CD4-positive, alpha-beta T cell treated with Interleukin-4 for 4 hours (primary cell): ENCODE results near the gene TMEM18.

ENCODE experiments used
- DNase-seq: peaks from one replicate; pipeline ENCODE4 v3.0.0-alpha.2; 2020

Gene TMEM18

DNA sequence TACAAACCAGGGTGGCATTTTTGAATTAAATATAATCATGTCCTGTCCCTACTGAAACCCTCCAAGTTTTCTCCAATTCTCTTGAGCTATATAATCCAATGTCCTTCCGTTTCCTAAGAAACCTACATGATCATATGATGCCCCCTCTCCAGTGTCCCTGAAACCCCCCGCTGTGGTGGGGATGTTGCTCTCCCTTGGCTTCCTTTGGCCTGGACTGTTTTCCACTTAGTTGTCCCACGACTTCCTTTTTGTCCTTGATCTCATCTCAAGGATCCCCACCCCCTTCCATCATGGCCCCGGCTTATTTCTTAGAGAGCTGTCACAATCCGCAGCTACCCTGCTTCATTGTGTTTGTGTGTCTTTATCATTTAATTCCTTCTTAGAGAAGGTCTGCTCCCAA lies 43.8 kb downstream of the TMEM18 start:
- no peak for DNase-seq

DNA sequence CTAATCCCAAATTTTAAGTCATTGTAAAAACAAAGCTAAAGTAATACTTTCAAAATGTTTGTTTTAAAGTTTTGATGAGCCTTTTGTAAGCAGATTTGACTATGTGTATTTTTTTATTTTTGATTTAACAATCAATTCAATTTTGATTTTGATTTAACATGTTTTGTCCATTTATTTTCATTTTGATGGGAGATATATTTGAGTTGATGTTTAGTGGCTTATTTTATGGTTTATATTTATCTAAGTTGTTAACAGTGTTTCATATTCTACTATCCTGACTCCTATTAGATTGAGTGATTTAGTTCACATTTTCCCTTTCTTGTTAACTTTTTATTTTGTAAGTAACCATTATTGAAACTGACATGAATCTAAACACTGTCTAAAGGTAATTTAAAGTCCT lies 44.7 kb downstream of the TMEM18 start:
- no peak for DNase-seq

DNA sequence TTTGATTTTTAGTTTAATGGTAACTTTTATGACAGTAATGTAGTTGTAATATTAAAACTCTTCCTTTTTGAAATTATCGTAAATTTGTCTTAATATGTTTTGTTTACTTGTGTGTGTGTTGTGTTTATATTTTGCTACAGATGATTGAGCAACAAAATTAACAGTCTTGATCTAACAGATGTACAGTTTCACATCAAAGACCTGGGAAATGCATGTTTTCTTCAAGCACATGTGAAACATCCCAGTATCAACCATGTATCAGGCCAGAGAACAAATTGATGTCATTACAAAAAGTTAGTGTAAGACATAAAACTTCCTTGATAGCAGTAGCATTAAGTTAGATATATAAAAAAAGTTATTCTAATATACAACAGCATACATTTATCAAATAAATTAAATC lies 45.5 kb downstream of the TMEM18 start:
- DNase-seq: no peak

DNA sequence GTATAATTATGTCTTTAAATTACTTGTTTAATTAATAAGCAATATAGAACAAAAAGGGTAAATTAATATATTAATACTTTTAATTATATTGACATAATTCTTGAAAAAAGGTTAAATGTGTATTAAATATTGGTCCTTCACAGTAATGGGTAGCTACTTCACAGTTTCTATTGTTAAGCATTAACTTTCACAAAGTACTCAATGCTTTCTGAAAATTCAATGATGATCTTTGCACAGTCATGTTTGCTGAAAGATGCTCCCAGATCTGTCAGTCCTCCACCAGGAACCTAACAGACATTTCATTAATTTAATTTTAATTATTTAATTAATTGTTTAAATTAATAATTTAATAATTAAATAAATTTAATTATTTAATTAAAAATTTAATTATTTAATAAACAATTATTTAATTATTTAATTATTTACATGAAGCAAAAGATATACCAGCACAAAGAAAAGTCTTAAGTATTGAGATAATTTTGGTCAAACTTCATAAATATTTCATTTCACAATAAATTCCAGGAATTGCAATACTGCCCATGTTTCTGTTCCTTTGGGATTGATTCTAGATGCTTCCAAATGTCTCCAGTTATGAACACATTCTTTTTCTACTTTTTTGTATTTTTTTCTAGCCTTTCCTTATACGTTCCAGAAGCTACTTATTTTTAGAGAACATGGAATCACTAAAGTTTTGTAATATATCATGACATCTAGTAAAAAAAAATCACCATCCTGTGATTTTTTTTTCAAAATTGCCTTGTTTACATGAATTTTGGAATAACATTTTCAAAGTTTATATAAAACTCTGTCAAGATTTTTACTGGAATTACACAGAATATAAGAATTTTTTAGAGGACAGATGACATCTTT lies 46.5 kb downstream of the TMEM18 start:
- no peak for DNase-seq

DNA sequence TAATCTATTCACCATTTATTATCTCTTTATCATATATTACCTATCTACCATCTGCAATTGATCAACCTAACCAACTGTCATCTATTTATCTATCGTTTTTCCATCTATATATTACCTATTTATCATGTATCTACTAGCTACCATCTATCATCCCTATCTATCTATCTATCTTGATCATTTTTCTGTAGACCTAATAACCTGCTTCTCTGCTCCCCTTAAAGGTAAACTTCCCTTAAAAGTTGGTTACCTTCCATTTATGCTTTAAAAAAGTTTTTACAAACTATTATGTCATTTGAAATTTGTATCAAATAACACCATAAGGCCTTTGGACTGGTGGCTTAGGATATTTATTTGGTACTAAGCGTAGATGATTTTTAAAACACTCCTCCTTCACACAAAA lies 47.2 kb downstream of the TMEM18 start:
- DNase-seq: no peak

DNA sequence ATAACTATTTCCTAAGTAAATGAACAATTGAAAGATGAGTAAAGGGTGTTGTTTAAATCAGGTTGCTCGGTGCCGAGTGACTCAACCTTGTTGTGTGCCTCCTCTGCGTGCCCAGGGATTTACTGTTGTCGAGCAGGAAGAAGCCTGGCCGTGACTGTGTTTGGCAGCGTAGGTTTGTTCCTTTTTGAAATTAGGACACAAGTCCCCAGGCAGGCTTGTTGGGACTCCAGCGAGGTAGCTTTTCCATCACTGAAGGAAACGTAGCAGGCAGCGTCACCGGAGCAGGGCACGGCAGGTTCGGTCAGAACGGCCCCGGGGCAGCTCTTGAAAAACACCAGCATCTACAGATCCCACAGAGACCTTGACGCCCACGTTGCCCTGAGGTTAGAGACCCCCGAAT lies 48.6 kb downstream of the TMEM18 start:
- DNase-seq: no peak

DNA sequence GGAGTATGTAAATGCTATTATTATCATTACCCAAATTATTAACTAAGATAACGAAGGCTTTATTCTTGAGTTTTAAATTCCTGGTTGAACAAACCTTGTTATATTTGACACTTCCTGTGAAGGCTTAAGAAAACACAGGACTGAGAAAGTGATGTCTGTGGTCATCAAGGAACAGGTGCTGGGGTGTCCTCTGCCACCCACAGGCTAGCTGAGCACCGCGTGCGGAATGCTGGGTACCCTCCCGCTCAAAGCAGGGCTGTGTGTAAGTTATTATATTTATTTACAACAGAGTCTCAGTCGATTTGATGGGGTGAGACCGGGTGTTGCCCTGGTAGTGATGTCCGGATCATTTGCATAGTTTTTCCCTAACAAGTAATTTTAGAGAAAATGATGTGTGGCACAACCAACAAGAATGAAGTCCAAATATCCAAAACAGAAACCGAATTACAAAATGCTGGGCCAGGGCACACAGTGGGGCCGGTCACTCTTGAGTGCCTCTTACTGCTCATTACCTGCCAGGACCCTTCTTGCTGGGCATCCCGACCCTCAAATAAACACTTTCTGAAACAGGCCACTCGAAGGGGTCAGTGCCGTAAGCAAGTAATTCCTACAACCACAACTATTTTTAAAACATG lies 49.2 kb downstream of the TMEM18 start:
- DNase-seq: no peak

DNA sequence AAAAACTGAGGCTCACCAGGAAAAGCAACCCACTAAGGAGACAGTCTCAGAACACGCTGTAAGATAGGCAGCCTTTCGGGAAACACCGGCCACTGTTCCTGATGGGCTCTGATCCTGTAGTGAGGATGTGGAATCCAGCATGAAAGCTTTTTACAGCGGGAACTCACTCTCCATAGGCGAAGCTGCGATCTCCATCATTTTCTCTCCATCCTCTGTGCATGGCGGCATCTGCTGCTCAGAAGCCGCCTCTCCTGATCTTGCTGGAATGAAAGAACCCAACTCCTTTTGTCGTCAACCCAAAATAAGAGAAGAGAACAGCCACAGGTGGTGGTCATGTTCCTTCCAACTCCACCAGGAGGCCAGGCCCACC lies 49.9 kb downstream of the TMEM18 start:
- no peak for DNase-seq

DNA sequence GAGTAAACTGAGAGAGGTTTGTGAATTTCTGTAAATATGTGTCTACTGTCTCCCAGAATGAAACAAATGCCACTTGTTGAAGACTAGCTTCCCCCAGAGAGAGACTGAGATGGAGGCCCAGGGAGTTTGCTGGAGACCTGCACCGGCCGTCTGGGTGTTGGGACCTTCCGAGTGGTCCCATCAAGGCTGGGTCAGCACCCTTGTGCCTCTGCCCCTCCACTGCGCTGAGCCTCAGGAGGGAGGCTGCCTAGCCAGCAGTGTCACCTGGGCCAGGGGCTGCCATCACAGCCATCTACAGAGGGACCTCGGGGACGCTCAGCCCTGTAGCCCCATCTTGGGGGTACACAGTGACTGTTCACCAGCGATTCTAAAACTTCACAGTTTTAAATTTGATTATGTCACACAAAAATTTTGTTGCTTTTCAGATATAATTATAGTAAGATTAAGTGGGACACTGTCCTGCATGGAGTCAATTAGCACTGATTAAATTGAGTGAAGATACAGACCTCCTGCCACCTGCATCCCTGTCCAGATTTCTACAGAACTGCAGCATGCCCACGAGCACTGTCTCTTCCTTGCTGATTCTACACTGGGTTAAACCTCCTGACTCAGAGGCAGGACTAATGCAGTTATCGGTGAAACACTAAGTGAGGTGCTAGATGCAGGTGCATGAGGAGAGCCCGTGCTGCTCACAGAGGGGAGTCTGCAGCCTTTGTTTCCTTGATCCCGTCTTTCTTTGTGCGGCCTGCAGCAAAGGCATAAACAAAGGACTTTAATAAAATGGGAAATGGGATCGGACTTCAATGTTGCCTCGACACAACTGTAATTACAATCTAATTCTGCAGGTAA lies 50.5 kb downstream of the TMEM18 start:
- no peak for DNase-seq

DNA sequence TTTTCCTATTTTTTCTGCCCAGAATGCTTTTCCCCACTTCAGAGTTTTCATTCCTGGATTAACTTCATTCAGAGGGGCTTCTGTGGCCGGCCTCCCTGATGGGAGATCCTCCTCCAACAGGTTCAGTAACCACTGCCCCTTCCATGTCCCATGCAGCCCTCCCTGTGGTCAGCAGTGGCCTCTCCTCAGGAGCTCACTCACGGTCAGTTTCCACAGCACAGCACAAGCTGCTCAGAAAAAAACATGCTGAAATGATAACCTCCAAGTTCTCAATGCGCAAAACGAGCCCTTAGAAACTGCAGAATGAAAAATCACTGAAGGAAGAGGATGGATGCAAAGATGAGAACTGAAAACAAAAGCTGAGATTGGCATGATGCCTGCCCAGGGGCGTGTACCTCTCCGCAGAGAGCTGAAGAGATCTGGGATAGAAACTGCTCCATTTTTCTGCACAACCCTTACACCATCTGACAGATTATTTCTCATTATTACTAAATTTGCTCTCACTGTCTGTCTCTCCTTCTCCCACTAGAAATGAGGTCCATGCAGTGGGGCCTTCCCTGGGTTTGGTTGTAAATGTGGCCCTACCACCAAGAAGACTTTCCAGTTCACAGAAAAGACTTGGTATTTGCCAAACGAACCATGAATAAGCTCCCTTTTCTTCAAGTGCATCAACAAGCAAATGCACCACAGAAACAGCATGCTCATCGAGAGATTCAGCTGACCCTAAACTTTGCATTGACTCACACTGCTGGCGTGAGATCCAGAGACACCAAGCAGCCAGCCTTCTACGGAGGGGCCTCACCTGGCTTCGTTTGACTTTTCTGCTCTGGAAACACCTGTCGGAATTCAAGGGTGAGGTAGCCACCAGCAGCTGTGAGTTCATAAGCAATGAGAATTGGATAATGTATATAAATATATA lies 51.5 kb downstream of the TMEM18 start:
- no peak for DNase-seq

DNA sequence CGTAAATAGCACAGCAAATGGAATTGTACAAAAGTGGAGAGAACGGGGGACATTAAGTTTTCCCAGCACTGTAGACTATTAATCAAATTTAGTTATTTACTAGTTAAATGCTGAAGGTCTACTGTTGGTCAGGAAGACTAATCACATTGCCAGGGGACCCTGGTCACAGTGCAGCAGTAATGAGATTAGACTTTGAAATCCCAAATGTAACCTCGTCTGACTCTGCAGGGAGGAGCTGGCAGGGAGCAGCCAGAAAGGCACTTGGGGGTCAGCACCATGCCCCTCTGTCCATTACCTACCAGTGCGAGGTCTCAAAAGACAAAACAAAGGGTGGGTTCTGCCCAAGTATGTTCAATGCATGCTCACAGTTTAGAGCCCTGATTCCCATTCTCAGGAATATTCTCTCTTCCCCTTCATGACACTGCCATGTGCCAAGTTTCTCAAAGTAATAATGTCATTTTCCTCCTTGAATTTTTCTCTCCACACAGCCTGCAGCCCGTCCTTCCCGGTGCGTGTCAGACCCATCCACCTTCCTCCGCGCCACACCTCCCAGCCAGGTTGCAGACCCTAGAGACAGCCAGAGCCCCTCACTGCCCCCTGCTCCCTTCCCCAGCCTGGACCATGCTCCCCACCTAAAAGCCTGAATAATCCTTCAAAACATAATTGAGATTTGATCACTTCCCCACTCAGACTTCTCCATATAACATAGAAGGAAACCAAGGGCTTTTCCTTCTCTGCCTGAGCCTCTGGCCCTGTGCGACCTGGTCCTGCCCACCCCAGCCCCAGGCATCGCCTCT lies 52.5 kb downstream of the TMEM18 start:
- DNase-seq: no peak

DNA sequence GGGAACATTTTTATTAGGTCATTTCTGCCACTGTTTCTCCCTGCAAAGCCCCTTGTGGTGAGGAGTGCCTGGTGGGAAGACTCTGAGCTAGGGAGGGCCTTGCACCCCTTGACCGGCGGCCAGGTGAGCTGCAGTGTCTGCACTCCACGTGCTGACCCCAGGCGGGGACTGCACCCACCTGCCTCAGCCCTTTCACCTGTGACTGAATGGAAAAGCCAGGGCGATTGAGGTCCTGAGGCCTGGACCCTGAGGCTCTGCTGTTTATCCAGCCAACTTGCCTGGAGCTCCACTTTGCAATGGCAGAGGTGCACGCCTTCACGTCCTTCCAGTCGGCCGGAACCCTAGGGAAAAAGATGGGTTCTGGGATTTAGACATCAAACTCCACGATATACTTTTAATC lies 53.1 kb downstream of the TMEM18 start:
- DNase-seq: no peak

DNA sequence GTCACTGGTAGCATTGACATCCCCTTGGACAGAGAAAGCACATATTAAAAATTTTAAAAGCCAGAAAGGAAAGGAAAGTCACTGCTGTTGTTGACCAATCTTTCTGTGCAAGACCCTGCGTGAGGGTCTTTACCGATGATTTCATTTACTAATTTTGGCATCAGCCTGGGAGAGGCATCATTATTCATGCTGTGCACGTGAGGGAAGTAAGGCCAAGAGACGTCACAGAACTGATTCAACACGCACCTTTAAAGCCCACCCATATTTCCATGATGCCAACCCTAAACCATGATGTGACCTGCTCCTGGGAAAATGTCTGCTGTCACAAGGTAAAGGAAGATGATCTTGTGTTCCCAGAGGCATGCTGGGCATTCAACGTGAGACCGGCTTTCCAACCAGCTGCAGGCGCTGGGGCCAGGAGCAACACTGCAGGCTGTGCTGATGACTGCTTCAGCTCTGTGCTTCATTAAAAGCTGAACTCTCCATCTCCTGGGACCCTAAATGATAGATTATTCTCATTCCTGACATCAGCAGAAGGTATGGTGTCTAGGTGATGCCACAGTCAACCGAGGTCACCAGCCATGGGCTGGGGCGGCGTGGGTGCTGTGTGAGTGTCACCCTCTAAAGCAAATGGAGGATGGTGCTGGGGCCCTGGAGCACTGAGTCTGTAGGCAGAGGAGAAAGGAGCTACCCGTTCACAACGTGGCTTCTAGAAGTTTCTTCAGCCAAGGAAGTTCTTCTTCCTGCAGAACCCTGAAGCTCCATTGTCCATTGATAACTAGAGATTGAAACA lies 53.9 kb downstream of the TMEM18 start:
- DNase-seq: no peak

DNA sequence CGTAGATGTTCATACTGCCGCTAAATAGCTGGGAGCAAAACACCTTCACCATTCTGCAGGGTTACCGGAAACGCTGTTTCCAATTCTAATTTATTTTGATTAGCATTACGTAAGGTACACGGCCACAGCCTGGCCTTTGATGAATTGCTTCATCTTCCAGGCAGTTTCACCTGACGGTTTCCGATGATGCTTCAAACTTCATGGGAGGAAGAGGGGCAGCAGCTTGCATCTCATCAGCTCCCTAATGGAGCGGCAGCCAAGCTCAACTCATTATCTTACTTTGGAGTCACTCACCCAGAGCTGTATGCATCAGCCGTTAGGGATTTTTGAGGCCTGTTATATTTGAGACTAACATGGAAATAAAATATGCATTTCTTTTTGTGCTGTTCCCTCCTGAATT lies 54.8 kb downstream of the TMEM18 start:
- DNase-seq: no peak

DNA sequence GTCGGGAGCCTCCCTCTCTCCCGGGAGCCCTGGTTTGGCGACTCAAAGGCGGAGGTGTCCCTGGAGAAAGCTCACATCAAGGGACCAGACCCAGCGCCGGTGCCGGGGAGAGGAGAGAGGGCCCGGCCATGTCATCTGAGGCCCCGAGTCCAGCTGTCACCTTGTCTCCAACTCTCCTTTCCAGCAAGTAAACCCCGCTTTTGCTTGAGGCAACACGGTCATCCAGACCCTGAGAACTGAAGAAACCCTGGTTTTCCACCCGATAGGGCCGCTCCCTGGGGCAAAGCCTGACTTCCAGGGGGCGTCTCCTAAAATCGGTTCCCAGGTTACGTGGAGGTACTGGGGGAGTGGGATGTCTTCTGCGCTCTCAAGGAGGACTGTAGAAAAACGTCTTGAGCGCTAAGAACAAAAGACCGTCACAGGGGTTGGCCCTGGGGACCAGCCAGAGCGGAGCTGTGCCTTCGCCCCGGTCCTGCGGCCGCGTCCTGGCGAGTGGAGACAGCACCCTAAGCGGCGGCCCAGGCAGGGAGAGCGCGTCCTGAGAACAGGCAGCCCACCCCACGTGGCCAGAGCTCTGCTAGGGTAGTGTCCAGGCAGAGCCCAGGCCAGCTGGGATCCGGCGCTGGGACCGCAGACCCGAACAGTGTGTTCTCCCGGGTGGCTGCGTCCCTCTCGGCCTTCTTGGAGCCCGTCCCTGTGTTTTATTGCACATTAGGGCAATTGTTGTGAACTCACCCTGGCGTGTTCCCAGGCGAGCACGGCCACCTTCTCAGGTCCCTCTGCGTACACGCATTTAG lies 55.7 kb downstream of the TMEM18 start:
- no peak for DNase-seq

DNA sequence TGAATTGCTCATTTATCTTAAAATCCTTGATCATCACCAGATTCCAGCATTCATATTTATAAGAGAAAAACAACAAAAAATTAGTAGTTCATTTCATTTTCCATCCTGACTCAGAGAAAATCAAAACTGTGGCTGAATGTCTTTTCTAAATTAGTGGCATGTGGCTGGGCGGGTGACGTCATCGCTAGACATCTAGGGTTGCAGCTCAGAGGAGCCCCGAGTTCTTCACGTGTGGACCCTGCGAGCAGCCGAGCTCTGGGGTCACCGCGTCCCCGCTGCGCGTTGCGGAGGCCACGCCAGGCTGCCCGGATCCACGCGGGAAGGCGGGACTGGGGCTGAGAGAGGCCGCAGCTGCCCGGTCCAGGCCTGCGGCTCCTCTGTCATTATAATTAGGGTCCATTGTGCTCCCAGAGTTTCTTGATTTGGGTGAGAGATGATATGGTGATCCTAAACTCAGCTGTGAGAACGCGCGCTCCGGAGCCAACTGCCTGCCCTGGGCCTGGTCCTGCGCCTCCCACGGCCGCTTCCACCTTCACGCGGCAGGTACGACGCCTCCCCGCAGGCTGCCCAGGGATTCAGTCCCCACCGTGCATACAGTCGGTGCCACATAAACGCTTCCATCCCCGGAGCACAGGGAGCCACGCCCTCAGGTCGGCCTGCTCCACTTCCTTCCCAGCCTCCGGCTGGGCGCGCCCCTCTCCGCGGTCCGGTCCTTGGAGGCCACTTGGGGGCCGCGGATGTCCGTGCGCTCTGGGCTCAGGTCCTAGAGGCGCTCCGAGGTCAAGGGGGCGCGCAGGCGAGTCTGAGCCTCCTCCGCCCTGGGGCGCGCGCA lies 56.5 kb downstream of the TMEM18 start:
- DNase-seq: no peak

DNA sequence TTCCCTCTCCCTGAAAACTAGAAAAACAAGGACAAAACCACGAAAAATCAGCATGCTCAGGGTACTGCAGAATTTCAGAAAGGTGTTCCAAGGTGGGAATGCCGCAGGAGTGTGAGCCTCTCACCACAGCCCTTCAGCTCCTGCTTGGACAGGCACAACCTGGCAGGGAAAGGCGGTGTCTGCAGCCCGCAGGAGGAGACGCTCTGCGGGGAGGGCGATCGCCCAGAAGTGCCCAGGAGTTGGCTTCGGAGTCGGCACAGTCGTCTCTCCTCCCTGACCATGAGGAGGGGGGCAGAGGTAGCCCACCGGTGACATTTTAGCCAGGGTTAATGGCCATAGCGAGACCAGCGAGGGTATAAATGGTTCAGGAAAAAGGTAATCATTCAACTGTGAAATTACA lies 57.2 kb downstream of the TMEM18 start:
- no peak for DNase-seq

DNA sequence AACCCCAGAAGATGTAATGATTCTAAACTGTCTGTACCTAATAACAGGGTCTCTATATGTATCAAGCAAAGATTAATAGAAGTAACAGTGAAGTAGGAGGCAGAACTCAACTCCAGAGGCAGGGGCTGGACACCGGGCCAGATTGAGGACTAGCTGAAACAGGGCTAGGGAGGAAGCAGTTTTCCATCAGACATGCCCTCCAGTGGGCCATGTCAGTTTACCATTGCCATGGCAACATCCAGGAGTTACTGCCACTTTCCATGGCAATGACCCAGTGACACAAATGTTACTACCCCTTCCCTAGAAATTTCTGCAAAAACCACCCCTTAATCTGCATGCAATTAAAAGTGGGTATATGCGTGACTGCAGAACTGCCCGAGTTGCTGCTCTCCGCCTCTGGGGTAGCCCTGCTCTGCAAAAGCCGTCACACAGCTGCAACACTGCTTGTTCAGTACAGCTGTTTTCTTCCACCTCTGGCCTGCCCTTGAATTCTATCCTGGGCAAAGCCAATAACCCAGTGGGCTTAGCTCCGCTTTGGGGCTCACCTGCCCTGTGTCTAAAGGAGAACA lies 58.7 kb downstream of the TMEM18 start:
- DNase-seq: no peak

DNA sequence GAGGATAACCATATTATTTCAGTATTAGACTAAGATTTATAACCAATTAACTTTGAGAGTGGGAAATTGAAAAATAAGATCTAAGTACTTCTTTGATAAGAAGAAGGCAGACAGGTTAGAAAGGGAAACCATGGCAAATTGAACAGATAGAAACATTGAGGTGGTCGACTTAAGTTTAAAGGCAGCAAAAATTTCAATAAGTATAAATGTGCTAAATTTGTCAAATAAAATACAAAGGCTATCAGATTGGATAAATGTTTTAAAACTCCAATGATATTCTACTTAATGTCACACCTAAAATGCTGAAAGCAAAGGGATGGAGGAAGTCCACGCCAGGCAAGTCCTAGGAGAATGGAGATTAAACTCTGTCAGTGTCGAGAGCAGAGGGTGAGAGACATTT lies 59.2 kb downstream of the TMEM18 start:
- DNase-seq: no peak
